Karpas-422 (cell line): ENCODE measurements around the gene BTBD7. TPM values are rescaled to one million over a fixed set of nuclear protein-coding genes. Genes with fewer than 3 reads are reported as not detected.

Experiments
- DNase-seq: peaks from one replicate; pipeline ENCODE4 v3.0.0-alpha.2; 2015
- H2AFZ ChIP-seq: fragments of 200-600 bp; sonication (generic); 2 replicates; pipeline ENCODE4 v1.6.1; 2014; ENCODE audit warnings: antibody characterized with exemption, low read length, mixed read lengths
- H3K27ac ChIP-seq: fragments of 200-600 bp; sonication (generic); 2 replicates; pipeline ENCODE4 v1.5.1; 2014; ENCODE audit warnings: mild to moderate bottlenecking, low read length, moderate library complexity
- H3K27me3 ChIP-seq: fragments of 200-600 bp; sonication (generic); 2 replicates; pipeline ENCODE4 v1.6.1; 2014; ENCODE audit warnings: low read length, mixed read lengths
- H3K36me3 ChIP-seq: fragments of 200-600 bp; sonication (generic); 2 replicates; pipeline ENCODE4 v1.6.1; 2014; ENCODE audit warnings: low read length, mixed read lengths; ENCODE audit not compliant: insufficient read depth
- H3K4me1 ChIP-seq: fragments of 200-600 bp; sonication (generic); 2 replicates; pipeline ENCODE4 v1.6.1; 2014; ENCODE audit warnings: mild to moderate bottlenecking, low read length, mixed read lengths
- H3K4me2 ChIP-seq: fragments of 200-600 bp; sonication (generic); 2 replicates; pipeline ENCODE4 v1.6.1; 2014; ENCODE audit warnings: low read length, low read depth, mild to moderate bottlenecking; ENCODE audit not compliant: poor library complexity, severe bottlenecking
- H3K4me3 ChIP-seq: fragments of 200-600 bp; sonication (generic); 2 replicates; pipeline ENCODE4 v1.5.1; 2014; ENCODE audit warnings: mild to moderate bottlenecking, antibody characterized with exemption, low read length, mixed read lengths
- H3K79me2 ChIP-seq: fragments of 200-600 bp; sonication (generic); 2 replicates; pipeline ENCODE4 v1.6.1; 2014; ENCODE audit warnings: mild to moderate bottlenecking, low read length, mixed read lengths
- H3K9ac ChIP-seq: fragments of 200-600 bp; sonication (generic); 2 replicates; pipeline ENCODE4 v1.6.0; 2014; ENCODE audit warnings: low read length
- H3K9me2 ChIP-seq: fragments of 200-600 bp; sonication (generic), shearing (Covaris generic); replicated peaks from 2 replicates; pipeline ENCODE4 v1.6.0; 2014; ENCODE audit warnings: mild to moderate bottlenecking, low read length, moderate library complexity; ENCODE audit not compliant: insufficient read depth
- H3K9me3 ChIP-seq: fragments of 300-700, 200-600 bp; sonication (generic); 2 replicates; pipeline ENCODE4 v1.6.1; 2014; ENCODE audit warnings: low read length, mixed read lengths
- H4K20me1 ChIP-seq: fragments of 200-600 bp; sonication (generic); 2 replicates; pipeline ENCODE4 v1.6.1; 2014; ENCODE audit warnings: mild to moderate bottlenecking, antibody characterized with exemption, low read length, low read depth; ENCODE audit not compliant: insufficient read depth
- total RNA-seq: library from RNA; depleted of rRNA; stranded (reverse); fragments of >200 nt; shearing (Covaris generic); gene quantifications from 2 replicates; pipeline ENCODE4 v1.2.3, GENCODE V29; 2014; ENCODE audit warnings: low replicate concordance; rRNA removed

BTBD7 gene
- total RNA-seq, 1 experiment from 2014 or later = 27.4 TPM

- Histone ChIP-seq H3K4me3 (no peak overlapping the region), H3K27me3 (no peaks in the 10 kb centered on the region), H3K79me2 (peaks cover 64% of the 10 kb centered on the region), H3K4me1 (peaks cover 16% of the 10 kb centered on the region), H3K27ac (no peak overlapping the region), H3K36me3 (peaks cover 23% of the 10 kb centered on the region; the same call in 1 of the 2 replicates), H3K9ac (no peak overlapping the region), H3K9me3 (no peaks in the 10 kb centered on the region), H4K20me1 (no peaks in the 10 kb centered on the region), H3K9me2 (no peaks in the 10 kb centered on the region), H2AFZ (no peak overlapping the region), H3K4me2 (no peak overlapping the region)
- DNase-seq = no peak
Measured at GRCh38 chr14:93200553-93200952, 132.3 kb downstream of the BTBD7 start.

- Histone ChIP-seq H3K4me3 (no peak overlapping the region), H3K4me2 (no peak overlapping the region), H3K36me3 (peaks cover 13% of the 10 kb centered on the region; the same call in 1 of the 2 replicates), H3K9me2 (no peaks in the 10 kb centered on the region), H3K79me2 (peaks cover 49% of the 10 kb centered on the region), H3K9me3 (no peaks in the 10 kb centered on the region), H4K20me1 (no peaks in the 10 kb centered on the region), H3K27me3 (no peaks in the 10 kb centered on the region), H2AFZ (no peak overlapping the region), H3K9ac (no peak overlapping the region), H3K27ac (no peak overlapping the region), H3K4me1 (peaks cover 3% of the 10 kb centered on the region; the same call in 1 of the 2 replicates)
- DNase-seq = no peak
Measured at GRCh38 chr14:93199031-93199430, 133.8 kb downstream of the BTBD7 start.

GRCh38 chr14:93195316-93195999 is 137.4 kb downstream of the BTBD7 start:
- Histone ChIP-seq H3K27ac (no peak overlapping the region), H3K36me3 (no peaks in the 10 kb centered on the region; the same call in 1 of the 2 replicates), H2AFZ (no peak overlapping the region), H3K27me3 (no peaks in the 10 kb centered on the region), H3K4me1 (no peaks in the 10 kb centered on the region), H3K4me3 (no peak overlapping the region), H3K9me2 (no peaks in the 10 kb centered on the region), H3K9me3 (no peaks in the 10 kb centered on the region), H3K9ac (no peak overlapping the region), H3K4me2 (no peak overlapping the region), H4K20me1 (no peaks in the 10 kb centered on the region), H3K79me2 (peaks cover 30% of the 10 kb centered on the region)
- DNase-seq = no peak

Other genes with a start within 250 kb of the BTBD7 start
- gene ITPK1, start 217.1 kb downstream of the BTBD7 start, total RNA-seq = 6.3 and 23.7 TPM in 2 replicates
- 50.8 and 79.2 TPM in 2 replicates for gene MOAP1, start 148.1 kb downstream of the BTBD7 start, total RNA-seq
- 21.1 and 35.7 TPM in 2 replicates for gene LYSET, start 147.7 kb downstream of the BTBD7 start, total RNA-seq
- gene GON7, start 126.0 kb downstream of the BTBD7 start, total RNA-seq = 40.6 and 60.3 TPM in 2 replicates
- 41.0 and 74.8 TPM in 2 replicates for gene UBR7, start 125.8 kb downstream of the BTBD7 start, total RNA-seq
- gene COX8C, start 14.1 kb upstream of the BTBD7 start, total RNA-seq = not detected in 2 replicates
- gene UNC79, start 97.9 kb upstream of the BTBD7 start, total RNA-seq = 0.19 and 0.43 TPM in 2 replicates